HG03196 (cell line): ENCODE data around the gene SFTPA1.
"Not testable (repeated sequence)": the region's sequence is repeated elsewhere in the genome, so short reads cannot be mapped to it uniquely, and the experiment has no call there.

ENCODE experiments used
- ATAC-seq: cut with Tn5 transposase; IDR thresholded peaks from one replicate; pipeline ENCODE4 v1.9.1; 2021; ENCODE audit not compliant: unreplicated experiment

The SFTPA1 gene

GRCh38 chr10:79610601-79611191 is at the start of gene SFTPA1:
TSS of gene SFTPA1 (plus strand) at chr10:79610939. CDS start at chr10:79611826, 887 bp downstream.
- ATAC-seq, result no peak

DNA sequence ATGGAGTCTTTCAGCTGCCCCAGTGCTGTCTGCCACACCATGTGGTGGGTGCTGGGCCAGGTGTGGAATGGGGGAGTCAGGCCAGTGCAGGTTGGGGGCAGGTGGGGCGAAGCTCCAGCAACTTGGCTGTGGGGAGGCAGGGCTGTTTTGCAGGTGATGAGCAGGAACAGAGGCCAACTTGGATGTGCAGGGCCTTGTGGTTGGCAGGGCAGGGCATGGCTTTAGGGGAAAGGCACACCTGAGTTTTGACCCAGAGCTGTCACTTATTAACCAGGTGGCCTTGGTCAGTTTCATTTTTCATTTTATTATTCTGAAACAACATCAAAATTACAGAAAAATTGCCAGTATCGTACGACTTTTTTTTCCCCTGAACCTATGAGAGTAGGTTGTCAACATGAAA is 49.5 kb upstream of the SFTPA1 start:
- no peak for ATAC-seq

- ATAC-seq, result no peak
Measured at GRCh38 chr10:79562135-79562756, 48.5 kb upstream of the SFTPA1 start.

GRCh38 chr10:79563426-79563825 is 47.3 kb upstream of the SFTPA1 start:
- ATAC-seq, result no peak

- not testable (repeated sequence) for ATAC-seq
Measured at GRCh38 chr10:79570624-79571023, 40.1 kb upstream of the SFTPA1 start.

GRCh38 chr10:79579361-79579760 is 31.4 kb upstream of the SFTPA1 start:
- ATAC-seq, result no peak

DNA sequence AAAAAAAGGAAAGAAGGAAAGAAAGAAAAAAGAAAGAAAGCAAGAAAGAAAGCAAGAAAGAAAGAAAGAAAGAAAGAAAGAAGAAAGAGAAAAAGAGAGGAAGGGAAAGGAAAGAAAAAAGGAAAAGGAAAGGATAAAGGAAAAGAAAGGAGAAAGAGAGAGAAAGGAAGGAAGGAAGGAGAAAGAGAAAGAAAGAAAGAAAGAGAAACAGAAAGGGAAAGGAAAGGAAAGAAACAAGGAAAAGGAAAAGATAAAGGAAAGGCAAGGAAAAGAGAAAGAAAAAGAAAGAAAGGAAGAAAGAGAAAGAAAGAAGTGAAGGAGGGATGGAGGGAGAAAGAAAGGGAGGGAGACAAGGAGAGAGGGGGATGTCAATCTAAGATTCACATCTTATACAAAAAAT is 29.7 kb upstream of the SFTPA1 start:
- ATAC-seq, result no peak

DNA sequence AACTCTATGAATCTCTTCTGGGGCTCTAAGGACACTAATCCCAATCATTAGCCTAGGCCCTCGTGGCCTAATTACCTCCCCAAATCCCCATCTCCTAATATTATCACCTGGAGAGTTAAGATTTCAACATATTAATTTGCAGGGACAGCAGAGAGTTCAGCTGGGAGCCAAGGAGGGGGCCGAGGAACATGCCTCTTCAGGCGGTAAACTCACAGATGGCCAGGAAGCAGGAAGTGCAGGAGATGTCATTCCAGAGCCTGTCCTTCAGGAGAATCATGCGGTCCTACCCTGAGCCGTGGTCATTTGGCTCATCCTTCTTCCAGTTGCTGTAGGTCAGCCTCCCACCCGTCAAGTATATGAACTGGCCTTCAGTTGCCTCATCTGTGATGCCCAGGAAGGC is 28.6 kb upstream of the SFTPA1 start:
- no peak for ATAC-seq

DNA sequence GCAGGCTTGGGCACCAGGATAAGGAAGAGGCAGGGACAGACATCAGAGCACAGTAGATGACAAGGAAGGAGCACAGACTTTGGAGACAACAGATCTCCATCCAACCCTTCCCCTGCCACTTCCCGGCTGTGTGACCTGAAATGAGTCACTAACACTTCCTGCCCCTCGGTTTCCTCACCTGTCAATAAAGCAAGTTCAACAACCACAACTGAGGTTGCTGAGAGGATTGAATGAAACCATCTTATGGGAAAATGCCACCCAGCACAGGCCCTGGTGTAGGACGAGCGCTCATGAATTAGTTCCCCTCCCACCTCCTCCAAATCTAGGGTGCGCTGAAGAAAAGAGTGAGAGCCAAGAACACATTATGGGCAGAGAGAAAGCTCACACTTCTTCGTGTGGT is 27.8 kb upstream of the SFTPA1 start:
- not testable (repeated sequence) for ATAC-seq

DNA sequence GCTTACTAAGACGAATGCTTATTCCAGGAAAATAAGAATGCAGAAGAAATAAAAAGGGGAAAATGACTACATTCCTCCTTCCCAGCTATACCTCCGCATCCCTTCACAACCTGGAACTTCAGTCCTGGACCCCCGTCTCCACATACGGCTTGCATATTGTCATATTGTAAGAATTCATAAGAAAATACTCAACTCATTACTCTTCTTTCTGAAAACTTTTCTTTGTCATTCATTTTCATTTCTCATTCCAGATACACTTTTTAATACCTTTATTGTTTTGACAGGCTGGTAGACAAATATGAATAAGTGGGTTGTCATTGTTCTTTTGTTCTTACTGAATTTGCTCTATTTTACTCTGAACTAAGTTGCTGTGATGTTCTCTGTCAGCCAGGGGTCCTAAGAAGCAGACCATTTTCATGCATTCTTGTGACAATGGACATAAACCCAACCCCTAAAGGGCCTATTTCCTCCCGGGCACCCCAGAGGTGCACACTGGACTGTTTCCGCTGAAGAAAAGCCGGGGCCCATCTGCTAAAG is 27.2 kb upstream of the SFTPA1 start:
- ATAC-seq, result no peak

GRCh38 chr10:79585870-79586527 is 24.7 kb upstream of the SFTPA1 start:
- no peak for ATAC-seq

- no peak for ATAC-seq
Measured at GRCh38 chr10:79586933-79587332, 23.8 kb upstream of the SFTPA1 start.

DNA sequence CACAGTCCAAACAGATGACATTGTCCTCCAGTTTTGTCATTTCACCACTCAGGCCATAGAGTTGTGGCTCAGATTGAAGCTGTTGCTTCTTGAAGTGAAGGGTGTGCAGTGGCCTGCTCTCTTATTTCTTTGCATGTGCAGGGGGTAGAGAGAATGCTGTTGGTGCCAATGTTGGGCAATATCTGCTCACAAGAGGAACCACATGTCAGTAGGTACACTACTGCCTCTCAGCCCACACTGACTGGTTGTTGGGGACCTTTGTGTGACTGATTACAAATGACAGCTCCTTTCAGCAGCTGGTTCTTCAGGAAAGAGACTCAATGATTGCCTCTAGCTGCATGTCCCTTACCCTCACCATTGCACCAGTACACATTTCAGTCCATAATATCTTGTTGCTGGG is 21.9 kb upstream of the SFTPA1 start:
- no peak for ATAC-seq

DNA sequence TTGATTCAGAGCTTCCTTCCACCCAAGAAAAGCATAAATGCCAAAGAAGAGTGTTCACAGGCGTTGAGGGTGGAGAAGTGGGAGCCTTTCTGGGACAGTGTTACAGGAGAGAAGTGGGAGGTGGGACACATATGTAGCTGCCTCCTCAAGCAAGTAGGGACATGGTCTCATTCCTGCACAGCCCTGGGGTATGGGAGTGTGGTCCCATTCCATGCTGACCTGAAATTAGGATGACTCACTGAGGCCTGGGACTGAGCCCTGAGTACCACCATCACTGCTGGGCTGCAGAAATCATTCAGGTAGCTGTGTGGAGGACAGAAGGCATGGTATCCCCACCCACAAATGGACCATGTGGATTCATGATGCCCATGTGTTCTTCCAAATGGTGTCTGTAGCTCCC is 17.4 kb upstream of the SFTPA1 start:
- ATAC-seq, result no peak

DNA sequence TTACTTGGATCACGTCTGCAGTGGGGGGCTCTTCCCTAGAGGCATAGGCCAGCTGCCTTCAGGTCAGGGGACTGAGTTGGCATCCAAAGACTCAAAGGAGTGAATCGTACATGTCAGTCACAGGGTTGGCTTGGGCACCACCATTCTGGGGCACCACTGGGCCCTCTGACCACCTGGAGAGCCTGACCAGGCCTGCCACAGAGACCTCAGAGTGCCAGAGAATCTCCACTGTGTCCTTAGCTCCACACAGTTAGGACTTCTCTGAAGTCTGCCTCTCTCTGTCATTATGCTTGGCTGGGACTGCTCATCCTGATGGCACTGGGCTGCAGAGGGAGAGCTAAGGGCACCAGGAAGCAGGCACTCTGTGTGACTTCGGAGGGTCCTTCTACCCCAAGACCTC is 16.2 kb upstream of the SFTPA1 start:
- not testable (repeated sequence) for ATAC-seq

DNA sequence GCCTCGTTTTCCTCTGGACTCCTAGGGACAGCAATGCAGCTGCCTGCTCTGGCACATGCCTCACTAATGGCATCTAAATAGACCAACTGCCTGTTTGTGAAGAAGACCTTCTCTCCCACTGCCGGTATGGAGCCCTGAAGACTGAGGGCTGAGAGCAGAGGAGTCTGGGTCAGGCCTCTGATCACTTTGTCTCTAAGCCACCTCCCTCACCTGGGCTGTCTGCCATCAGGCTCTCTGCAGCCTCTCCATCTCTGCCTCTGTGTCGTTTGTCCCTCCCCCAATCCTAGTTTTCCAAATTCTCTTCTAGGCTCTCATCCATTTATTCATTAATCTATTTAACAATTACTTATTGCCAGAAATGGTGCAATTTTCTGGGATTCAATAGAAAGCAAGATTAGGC is 15.2 kb upstream of the SFTPA1 start:
- ATAC-seq, result no peak

DNA sequence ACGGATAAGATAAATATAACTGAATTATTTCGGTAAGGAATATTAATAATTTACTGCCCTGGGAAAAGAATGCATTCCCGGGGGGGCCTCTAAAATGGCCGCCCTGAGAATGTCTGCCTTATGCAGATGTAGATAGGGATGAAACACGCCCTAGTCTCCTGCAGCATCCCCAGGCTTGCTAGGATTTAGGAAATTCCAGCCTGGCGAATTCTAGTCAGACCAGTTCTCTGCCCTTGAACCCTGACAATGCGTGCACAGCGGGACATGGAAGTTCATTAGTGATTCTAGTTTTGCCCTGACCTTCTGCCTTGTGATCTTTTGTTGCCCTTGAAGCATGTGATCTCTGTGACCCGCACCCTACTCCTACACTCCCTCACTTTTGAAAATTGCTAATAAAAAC is 11.1 kb upstream of the SFTPA1 start:
- ATAC-seq, result not testable (repeated sequence)

GRCh38 chr10:79601939-79602338 is 8.8 kb upstream of the SFTPA1 start:
- ATAC-seq, result no peak

GRCh38 chr10:79602953-79603352 is 7.8 kb upstream of the SFTPA1 start:
- no peak for ATAC-seq

DNA sequence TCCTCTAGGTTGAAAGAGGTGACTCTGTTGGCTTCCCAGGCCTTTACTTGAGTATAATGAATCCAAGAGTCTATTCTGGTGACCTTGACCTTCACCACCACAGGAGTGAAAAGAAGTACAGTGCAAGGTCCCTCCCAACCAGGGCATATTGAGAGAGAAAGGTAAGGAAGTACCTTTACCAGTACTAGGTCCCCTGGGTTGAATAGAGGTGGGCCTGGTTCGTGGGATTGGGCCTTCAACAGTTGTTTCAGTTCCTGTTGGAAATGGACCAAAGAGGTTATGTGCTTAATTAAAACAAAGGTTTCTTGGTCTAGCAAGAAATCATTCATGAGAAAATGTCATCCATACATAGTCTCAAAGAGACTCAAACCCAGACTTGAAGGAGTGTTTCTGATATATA is 6.4 kb upstream of the SFTPA1 start:
- no peak for ATAC-seq

- ATAC-seq, result no peak
Measured at GRCh38 chr10:79605308-79605707, 5.4 kb upstream of the SFTPA1 start.
